Measurements from ENCODE around the gene HOXB1. TPM values are rescaled to one million over a fixed set of nuclear protein-coding genes. Genes with fewer than 3 reads are reported as not detected.

HOXB1 gene
- polyA plus RNA-seq, 1 of the 3 experiments (the other 2 are of a cell fraction): not detected

GRCh38 chr17:48546924-48547807, 16.4 kb upstream of the HOXB1 start (continued):
- TF ChIP-seq CHD2 (IDR thresholded peaks at IDR 0.05; ENCODE audit: low read length, partially characterized antibody): no peak

DNA sequence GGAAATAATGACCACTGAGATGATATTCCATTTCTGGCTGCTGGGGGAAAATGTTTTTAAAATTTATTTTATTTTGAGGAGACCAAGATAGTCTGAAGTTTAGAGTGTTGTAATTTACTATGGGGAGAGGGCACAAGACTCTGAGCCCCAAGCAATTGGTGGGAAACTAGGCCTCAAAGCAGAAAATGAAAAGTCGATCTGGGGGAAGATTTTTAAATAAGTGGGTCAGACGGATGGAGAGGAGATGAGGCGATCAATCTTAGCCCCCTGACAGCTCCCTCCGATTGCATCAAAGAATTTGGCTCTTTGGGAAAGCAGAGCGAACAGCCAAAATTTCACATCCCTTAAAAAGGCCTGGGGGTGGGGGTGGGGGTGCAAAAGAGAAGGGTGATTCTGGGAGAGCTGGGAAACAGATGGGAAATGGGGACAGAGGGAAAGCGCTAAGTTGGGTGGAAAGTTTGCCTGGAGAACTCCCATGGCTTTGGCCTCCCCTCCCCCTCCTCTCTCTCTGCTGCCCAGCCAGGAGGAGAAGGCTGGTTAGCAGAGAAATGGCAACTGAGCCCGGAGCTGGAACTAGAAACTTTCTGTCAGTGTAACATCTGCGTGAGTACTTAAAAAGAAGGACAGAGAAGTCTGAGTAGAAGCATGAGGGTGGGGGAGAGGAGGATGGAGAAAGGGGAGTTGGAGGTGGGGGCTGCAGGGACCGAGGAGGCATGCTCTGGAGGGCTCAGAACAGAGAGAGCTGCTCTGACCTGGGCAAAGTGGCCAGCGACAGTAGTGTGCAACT, 15.5 kb upstream of the HOXB1 start:
- peaks cover 4% of the 10 kb centered on the region for H3F3A ChIP-seq (replicated peaks; ENCODE audit: insufficient read depth)
- H3K36me3 ChIP-seq (replicated peaks in 1 of 2; ENCODE audit: control insufficient read depth in 1 of 2, insufficient read depth in 2 of 2, low read length in 1 of 2): no peaks in the 10 kb centered on the region
- no peaks in the 10 kb centered on the region for H3K4me1 ChIP-seq (ENCODE audit: control insufficient read depth in 1 of 2, insufficient read depth in 2 of 2, low read depth in 1 of 2, low read length in 1 of 2)
- no peaks in the 10 kb centered on the region for H3K9me2 ChIP-seq
- H2AFZ ChIP-seq (ENCODE audit: low read depth): no peak overlapping the region
- ChIA-PET CTCF (interaction anchor here (0.9 kb wide), 1 partner anchor 16 kb away, joined by 3 read pairs; no protein-coding TSS in a partner anchor), POLR2A (no interaction called here)
- WGBS (ENCODE audit: low lambda C conversion rate): 27% methylated on average over 10 of the region's 10 CpGs
- no peaks in the 10 kb centered on the region for H4K20me1 ChIP-seq (ENCODE audit: insufficient read depth)
- H3K27me3 ChIP-seq (ENCODE audit: insufficient read depth): peaks cover 96% of the 10 kb centered on the region
- no peak overlapping the region for H3K4me2 ChIP-seq
- H3K9me3 ChIP-seq: no peaks in the 10 kb centered on the region
- no peak overlapping the region for H3K27ac ChIP-seq (ENCODE audit: low read depth in 2 of 2, low read length in 1 of 2)
- TF ChIP-seq CHD2 (IDR thresholded peaks at IDR 0.05; ENCODE audit: low read length, partially characterized antibody) (no peak), RFX5 (IDR thresholded peaks at IDR 0.05; ENCODE audit: low read length) (no peak), FOSL2 (IDR thresholded peaks at IDR 0.05; ENCODE audit: borderline replicate concordance, low read depth) (no peak), POLR2AphosphoS5 (IDR thresholded peaks at IDR 0.05; ENCODE audit: low read depth, low read length) (no peak), SMC3 (IDR thresholded peaks at IDR 0.05; ENCODE audit: low read depth, low read length) (no peak)
- TF ChIP-seq, protein P1, sequence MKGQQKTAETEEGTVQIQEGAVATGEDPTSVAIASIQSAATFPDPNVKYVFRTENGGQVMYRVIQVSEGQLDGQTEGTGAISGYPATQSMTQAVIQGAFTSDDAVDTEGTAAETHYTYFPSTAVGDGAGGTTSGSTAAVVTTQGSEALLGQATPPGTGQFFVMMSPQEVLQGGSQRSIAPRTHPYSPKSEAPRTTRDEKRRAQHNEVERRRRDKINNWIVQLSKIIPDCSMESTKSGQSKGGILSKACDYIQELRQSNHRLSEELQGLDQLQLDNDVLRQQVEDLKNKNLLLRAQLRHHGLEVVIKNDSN (IDR thresholded peaks at IDR 0.05; ENCODE audit: borderline replicate concordance, low read depth): no peak; the same call in 1 of the 2 replicates
- TF ChIP-seq, protein P2, sequence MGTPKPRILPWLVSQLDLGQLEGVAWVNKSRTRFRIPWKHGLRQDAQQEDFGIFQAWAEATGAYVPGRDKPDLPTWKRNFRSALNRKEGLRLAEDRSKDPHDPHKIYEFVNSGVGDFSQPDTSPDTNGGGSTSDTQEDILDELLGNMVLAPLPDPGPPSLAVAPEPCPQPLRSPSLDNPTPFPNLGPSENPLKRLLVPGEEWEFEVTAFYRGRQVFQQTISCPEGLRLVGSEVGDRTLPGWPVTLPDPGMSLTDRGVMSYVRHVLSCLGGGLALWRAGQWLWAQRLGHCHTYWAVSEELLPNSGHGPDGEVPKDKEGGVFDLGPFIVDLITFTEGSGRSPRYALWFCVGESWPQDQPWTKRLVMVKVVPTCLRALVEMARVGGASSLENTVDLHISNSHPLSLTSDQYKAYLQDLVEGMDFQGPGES (IDR thresholded peaks at IDR 0.05; ENCODE audit: low read depth, low read length): no peak
- TF ChIP-seq, protein P3, sequence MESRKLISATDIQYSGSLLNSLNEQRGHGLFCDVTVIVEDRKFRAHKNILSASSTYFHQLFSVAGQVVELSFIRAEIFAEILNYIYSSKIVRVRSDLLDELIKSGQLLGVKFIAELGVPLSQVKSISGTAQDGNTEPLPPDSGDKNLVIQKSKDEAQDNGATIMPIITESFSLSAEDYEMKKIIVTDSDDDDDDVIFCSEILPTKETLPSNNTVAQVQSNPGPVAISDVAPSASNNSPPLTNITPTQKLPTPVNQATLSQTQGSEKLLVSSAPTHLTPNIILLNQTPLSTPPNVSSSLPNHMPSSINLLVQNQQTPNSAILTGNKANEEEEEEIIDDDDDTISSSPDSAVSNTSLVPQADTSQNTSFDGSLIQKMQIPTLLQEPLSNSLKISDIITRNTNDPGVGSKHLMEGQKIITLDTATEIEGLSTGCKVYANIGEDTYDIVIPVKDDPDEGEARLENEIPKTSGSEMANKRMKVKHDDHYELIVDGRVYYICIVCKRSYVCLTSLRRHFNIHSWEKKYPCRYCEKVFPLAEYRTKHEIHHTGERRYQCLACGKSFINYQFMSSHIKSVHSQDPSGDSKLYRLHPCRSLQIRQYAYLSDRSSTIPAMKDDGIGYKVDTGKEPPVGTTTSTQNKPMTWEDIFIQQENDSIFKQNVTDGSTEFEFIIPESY (IDR thresholded peaks at IDR 0.05; ENCODE audit: borderline replicate concordance, low read depth): no peak
- H3K79me2 ChIP-seq (ENCODE audit: insufficient read depth): no peaks in the 10 kb centered on the region
- H3K9ac ChIP-seq: no peak overlapping the region
- DNase-seq: no peak
- H3K4me3 ChIP-seq (ENCODE audit: low read depth in 2 of 2, low read length in 1 of 2): no peak overlapping the region

Measured in SK-N-SH (cell line).